ENCODE data around the gene ICAM4. TPM values are rescaled to one million over a fixed set of nuclear protein-coding genes. Genes with fewer than 3 reads are reported as not detected.

Gene ICAM4
- total RNA-seq, 1 donor from 2014 or later = 1.8 TPM

- DNase-seq (ENCODE audit: extremely low read depth, low read depth, low spot score) = no peak
Observed at GRCh38 chr19:10317045-10317856, 30.5 kb downstream of the ICAM4 start.

- DNase-seq (ENCODE audit: extremely low read depth, low read depth, low spot score) = no peak
Observed at GRCh38 chr19:10317857-10318462, 31.2 kb downstream of the ICAM4 start.

- DNase-seq (ENCODE audit: extremely low read depth, low read depth, low spot score) = no peak
Observed at GRCh38 chr19:10318807-10319682, 32.3 kb downstream of the ICAM4 start.

GRCh38 chr19:10320602-10321416, 34.1 kb downstream of the ICAM4 start:
- DNase-seq (ENCODE audit: extremely low read depth, low read depth, low spot score) = no peak

- no peak for DNase-seq (ENCODE audit: extremely low read depth, low read depth, low spot score)
Observed at GRCh38 chr19:10321417-10321797, 34.7 kb downstream of the ICAM4 start.

GRCh38 chr19:10321874-10322835, 35.4 kb downstream of the ICAM4 start:
- DNase-seq (ENCODE audit: extremely low read depth, low read depth, low spot score) = no peak

- no peak for DNase-seq (ENCODE audit: extremely low read depth, low read depth, low spot score)
Observed at GRCh38 chr19:10325732-10326131, 39.0 kb downstream of the ICAM4 start.

- DNase-seq (ENCODE audit: extremely low read depth, low read depth, low spot score) = no peak
Observed at GRCh38 chr19:10327793-10328192, 41.0 kb downstream of the ICAM4 start.

- DNase-seq (ENCODE audit: extremely low read depth, low read depth, low spot score) = no peak
Observed at GRCh38 chr19:10328558-10329429, 42.0 kb downstream of the ICAM4 start.

GRCh38 chr19:10329555-10329954, 42.8 kb downstream of the ICAM4 start:
- DNase-seq (ENCODE audit: extremely low read depth, low read depth, low spot score) = no peak

- DNase-seq (ENCODE audit: extremely low read depth, low read depth, low spot score) = no peak
Observed at GRCh38 chr19:10332158-10332964, 45.6 kb downstream of the ICAM4 start.

- peak; percentile 56 for DNase-seq (ENCODE audit: extremely low read depth, low read depth, low spot score)
Observed at GRCh38 chr19:10332965-10333757, 46.4 kb downstream of the ICAM4 start, which contains the start of gene RAVER1. Gene RAVER1, minus strand, starts transcription at chr19:10333529. Its CDS starts 22 bp downstream, at chr19:10333507.

GRCh38 chr19:10333758-10334587, 47.2 kb downstream of the ICAM4 start:
- DNase-seq (ENCODE audit: extremely low read depth, low read depth, low spot score) = no peak

GRCh38 chr19:10334588-10335351, 48.0 kb downstream of the ICAM4 start:
- DNase-seq (ENCODE audit: extremely low read depth, low read depth, low spot score) = peak; percentile 69

GRCh38 chr19:10335352-10335985, 48.7 kb downstream of the ICAM4 start:
- DNase-seq (ENCODE audit: extremely low read depth, low read depth, low spot score) = no peak
